ENCODE data around the gene ZNF766.

DNA sequence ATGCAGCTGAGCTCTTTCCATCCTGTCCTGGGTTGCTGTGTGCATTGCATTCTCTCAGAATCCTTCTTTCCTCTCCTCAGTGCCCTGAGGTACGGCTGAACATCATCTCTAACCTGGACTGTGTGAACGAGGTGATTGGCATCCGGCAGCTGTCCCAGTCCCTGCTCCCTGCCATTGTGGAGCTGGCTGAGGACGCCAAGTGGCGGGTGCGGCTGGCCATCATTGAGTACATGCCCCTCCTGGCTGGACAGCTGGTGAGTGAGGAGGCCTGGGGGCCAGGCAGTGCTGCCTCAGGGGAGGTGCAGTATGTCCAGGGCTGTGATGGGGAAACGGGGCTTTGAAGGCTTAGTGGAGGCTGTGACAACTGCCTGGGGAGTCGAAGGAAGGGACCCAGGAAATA, 49.8 kb upstream of the ZNF766 start:
- no peak for TF ChIP-seq POLR2AphosphoS5 (IDR thresholded peaks at IDR 0.05; ENCODE audit: low read depth, low read length)
- TF ChIP-seq, protein P1, sequence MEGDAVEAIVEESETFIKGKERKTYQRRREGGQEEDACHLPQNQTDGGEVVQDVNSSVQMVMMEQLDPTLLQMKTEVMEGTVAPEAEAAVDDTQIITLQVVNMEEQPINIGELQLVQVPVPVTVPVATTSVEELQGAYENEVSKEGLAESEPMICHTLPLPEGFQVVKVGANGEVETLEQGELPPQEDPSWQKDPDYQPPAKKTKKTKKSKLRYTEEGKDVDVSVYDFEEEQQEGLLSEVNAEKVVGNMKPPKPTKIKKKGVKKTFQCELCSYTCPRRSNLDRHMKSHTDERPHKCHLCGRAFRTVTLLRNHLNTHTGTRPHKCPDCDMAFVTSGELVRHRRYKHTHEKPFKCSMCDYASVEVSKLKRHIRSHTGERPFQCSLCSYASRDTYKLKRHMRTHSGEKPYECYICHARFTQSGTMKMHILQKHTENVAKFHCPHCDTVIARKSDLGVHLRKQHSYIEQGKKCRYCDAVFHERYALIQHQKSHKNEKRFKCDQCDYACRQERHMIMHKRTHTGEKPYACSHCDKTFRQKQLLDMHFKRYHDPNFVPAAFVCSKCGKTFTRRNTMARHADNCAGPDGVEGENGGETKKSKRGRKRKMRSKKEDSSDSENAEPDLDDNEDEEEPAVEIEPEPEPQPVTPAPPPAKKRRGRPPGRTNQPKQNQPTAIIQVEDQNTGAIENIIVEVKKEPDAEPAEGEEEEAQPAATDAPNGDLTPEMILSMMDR (IDR thresholded peaks at IDR 0.05 in 2 of 3, conservative IDR thresholded peaks at IDR 0.05 in 1 of 3; ENCODE audit: borderline replicate concordance in 1 of 3, insufficient read depth in 1 of 3, low read depth in 2 of 3, low read length in 2 of 3): no peak

Data from HCT116 (cell line).